Omental fat pad (tissue), 4 donors: ENCODE data around the gene AKAP7. TPM values are rescaled to one million over a fixed set of nuclear protein-coding genes. Genes with fewer than 3 reads are reported as not detected.

ENCODE experiments used
- ATAC-seq: fragments of 150-250 bp; one replicate; pipeline ENCODE4 v1.9.1; 2016; ENCODE audit warnings: mild to moderate bottlenecking, moderate library complexity; ENCODE audit not compliant: low FRiP score
- DNase-seq: peaks from one replicate; pipeline ENCODE4 v3.0.0-alpha.2; 2019; ENCODE audit warnings: low spot score
- CTCF ChIP-seq, 3 donors: fragments of 450-650 bp; IDR thresholded peaks; one replicate each; pipeline ENCODE4 v1.5.1; 2016 to 2017; ENCODE audit warnings: antibody characterized with exemption in 3 of 3, mild to moderate bottlenecking in 3 of 3, moderate library complexity in 2 of 3
- total RNA-seq, 4 donors: library from RNA; depleted of rRNA; stranded (reverse); fragments of >200 nt; gene quantifications; one replicate each; pipeline ENCODE4 v1.1.0, GENCODE V29; 2016

AKAP7 gene
- total RNA-seq, 4 donors from 2014 or later: 8.1 to 16.6 (median 10.7) TPM

GRCh38 chr6:131225127-131225526, 89.9 kb downstream of the AKAP7 start:
- DNase-seq: no peak
- no peak for ATAC-seq

GRCh38 chr6:131225959-131226358, 90.7 kb downstream of the AKAP7 start:
- ATAC-seq: no peak
- no peak for TF ChIP-seq CTCF (IDR thresholded peaks at IDR 0.05)
- DNase-seq: no peak

More at GRCh38 chr6:131225127-131225526, 89.9 kb downstream of the AKAP7 start:
- no peak for TF ChIP-seq CTCF (IDR thresholded peaks at IDR 0.05)

GRCh38 chr6:131226459-131227157, 91.3 kb downstream of the AKAP7 start:
- TF ChIP-seq CTCF (IDR thresholded peaks at IDR 0.05): no peak
- ATAC-seq (no peak), DNase-seq (no peak)

GRCh38 chr6:131227158-131227543, 91.9 kb downstream of the AKAP7 start:
- DNase-seq (no peak), ATAC-seq (no peak)
- no peak for TF ChIP-seq CTCF (IDR thresholded peaks at IDR 0.05)

- ATAC-seq: peak; percentile 68
- DNase-seq: no peak
- no peak for TF ChIP-seq CTCF (IDR thresholded peaks at IDR 0.05)
Measured at GRCh38 chr6:131231103-131231502, 95.8 kb downstream of the AKAP7 start.

GRCh38 chr6:131231891-131232290, 96.6 kb downstream of the AKAP7 start:
- ATAC-seq (no peak), DNase-seq (no peak)

More at GRCh38 chr6:131231891-131232290, 96.6 kb downstream of the AKAP7 start:
- TF ChIP-seq CTCF (IDR thresholded peaks at IDR 0.05): no peak
